Caco-2 (cell line): ENCODE data around the gene PCMTD2. TPM values are rescaled to one million over a fixed set of nuclear protein-coding genes. Genes with fewer than 3 reads are reported as not detected.
A peak's percentile ranks its signal among the peaks of the same experiment; 100 is the strongest.

Source experiments
- BruUV-seq: library from RNA; stranded (reverse); fragments of 400-500 nt; replicated peaks from 2 replicates; lab custom pipeline; 2021; lab: Mats Ljungman, UMichigan
- CTCF ChIA-PET: fragments of 300-600 bp; sonication (Branson Sonifier 250); formaldehyde crosslinking; loops from one replicate; lab custom pipeline; 2022; ENCODE audit warnings: antibody characterized with exemption; lab: Charles Lee
- POLR2A ChIA-PET: fragments of 300-600 bp; sonication (Branson Sonifier 250); formaldehyde crosslinking; loops from one replicate; lab custom pipeline; 2022; ENCODE audit warnings: antibody characterized with exemption; lab: Charles Lee
- DNase-seq, 2 experiments: peaks; one replicate each; pipeline versions ENCODE4 v3.0.0 to v3.0.0-alpha.2; 2020 to 2022
- H3K27me3 ChIP-seq: replicated peaks from 2 replicates; pipeline ENCODE4 v1.6.0; 2011; ENCODE audit warnings: low read length; ENCODE audit not compliant: control insufficient read depth, insufficient read depth
- H3K36me3 ChIP-seq: 2 replicates; pipeline ENCODE4 v1.5.1; 2011; ENCODE audit warnings: low read length; ENCODE audit not compliant: control insufficient read depth, insufficient read depth
- H3K4me1 ChIP-seq: fragments of 250-450 bp; sonication (Bioruptor Pico); 2 replicates; pipeline ENCODE4 v1.5.1; 2020; ENCODE audit warnings: mild to moderate bottlenecking
- H3K4me3 ChIP-seq: 2 replicates; pipeline ENCODE4 v1.5.1; 2011; ENCODE audit warnings: low read depth, mild to moderate bottlenecking, control low read depth, low read length
- H3K9me3 ChIP-seq: fragments of 250-450 bp; sonication (Bioruptor Pico); 2 replicates; pipeline ENCODE4 v1.5.1; 2020; ENCODE audit warnings: mild to moderate bottlenecking, moderate library complexity
- H3K27ac Mint-ChIP-seq: one replicate; pipeline ENCODE4 v1.8.0; 2022; ENCODE audit warnings: mixed read lengths; ENCODE audit not compliant: unreplicated experiment
- H3K27me3 Mint-ChIP-seq: one replicate; pipeline ENCODE4 v1.8.0; 2022; ENCODE audit warnings: mixed read lengths; ENCODE audit not compliant: insufficient read depth, unreplicated experiment
- H3K36me3 Mint-ChIP-seq: one replicate; pipeline ENCODE4 v1.8.0; 2022; ENCODE audit warnings: mild to moderate bottlenecking, mixed read lengths; ENCODE audit not compliant: insufficient read depth, unreplicated experiment
- H3K4me1 Mint-ChIP-seq: one replicate; pipeline ENCODE4 v1.8.0; 2022; ENCODE audit warnings: low read depth, mixed read lengths; ENCODE audit not compliant: unreplicated experiment
- H3K4me3 Mint-ChIP-seq: one replicate; pipeline ENCODE4 v1.8.0; 2022; ENCODE audit warnings: mild to moderate bottlenecking, moderate library complexity, mixed read lengths; ENCODE audit not compliant: unreplicated experiment
- H3K9me3 Mint-ChIP-seq: one replicate; pipeline ENCODE4 v1.8.0; 2022; ENCODE audit warnings: mixed read lengths; ENCODE audit not compliant: unreplicated experiment
- intact Hi-C: fragments of 100-400 bp; cut with micrococcal nuclease; formaldehyde crosslinking; loops from one replicate; pipeline ENCODE4 v1.10.0; 2022; ENCODE audit not compliant: unreplicated experiment
- total RNA-seq: library from RNA; stranded (reverse); gene quantifications from 2 replicates; pipeline ENCODE4 v1.2.3, GENCODE V29; 2022
- TF ChIP-seq, protein P1 (sequence below), 2 experiments: fragments of 200-600 bp in 1 of 2; IDR thresholded peaks; 1 replicate in 1 of 2; 2 replicates in 1 of 2; pipeline versions ENCODE4 v1.5.1 to v1.8.0; 2011 to 2022; ENCODE audit warnings: antibody characterized with exemption in 1 of 2, control low read depth in 1 of 2, inconsistent platforms in 1 of 2, low read depth in 1 of 2, low read length in 1 of 2, mild to moderate bottlenecking in 1 of 2, moderate library complexity in 1 of 2; ENCODE audit not compliant: insufficient read depth in 1 of 2, severe bottlenecking in 1 of 2, unreplicated experiment in 1 of 2

The PCMTD2 gene
- total RNA-seq, 1 experiment from 2014 or later = 101 TPM

DNA sequence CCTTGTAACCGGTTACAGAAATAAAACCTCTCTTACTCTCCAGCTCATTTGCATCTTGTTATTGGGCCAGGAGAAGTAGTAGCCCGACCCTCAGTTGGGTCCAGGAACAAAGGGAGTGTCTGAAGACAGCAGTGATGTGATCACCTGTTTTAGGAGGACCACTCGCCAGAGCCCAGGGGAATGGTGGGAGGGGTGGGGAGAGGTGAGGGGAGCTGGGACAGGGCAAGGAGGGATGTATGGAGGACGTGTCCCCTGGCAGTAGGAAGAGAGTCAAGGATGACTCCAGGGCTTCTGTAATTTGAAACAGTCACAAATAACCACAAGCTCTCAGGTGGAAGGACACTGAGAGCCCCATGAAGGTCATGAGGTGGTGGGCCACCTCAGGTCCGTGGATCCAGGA is 1.4 kb upstream of the PCMTD2 start:
- Mint-ChIP-seq H3K9me3 (no peaks in the 10 kb centered on the region), H3K4me3 (peak overlapping the region; percentile 95), H3K36me3 (peaks cover 15% of the 10 kb centered on the region), H3K4me1 (peaks cover 10% of the 10 kb centered on the region), H3K27ac (peak overlapping the region; percentile 24), H3K27me3 (peaks cover 3% of the 10 kb centered on the region)
- Histone ChIP-seq H3K36me3 (no peaks in the 10 kb centered on the region), H3K4me1 (peaks cover 6% of the 10 kb centered on the region; the same call in 1 of the 2 replicates), H3K4me3 (no peak overlapping the region), H3K9me3 (no peaks in the 10 kb centered on the region), H3K27me3 (no peaks in the 10 kb centered on the region)
- intact Hi-C loops = no loop called here
- ChIA-PET CTCF (no interaction called here), POLR2A (no interaction called here)
- BruUV-seq = no TSS peak
- DNase-seq = no peak
- TF ChIP-seq, protein P1, sequence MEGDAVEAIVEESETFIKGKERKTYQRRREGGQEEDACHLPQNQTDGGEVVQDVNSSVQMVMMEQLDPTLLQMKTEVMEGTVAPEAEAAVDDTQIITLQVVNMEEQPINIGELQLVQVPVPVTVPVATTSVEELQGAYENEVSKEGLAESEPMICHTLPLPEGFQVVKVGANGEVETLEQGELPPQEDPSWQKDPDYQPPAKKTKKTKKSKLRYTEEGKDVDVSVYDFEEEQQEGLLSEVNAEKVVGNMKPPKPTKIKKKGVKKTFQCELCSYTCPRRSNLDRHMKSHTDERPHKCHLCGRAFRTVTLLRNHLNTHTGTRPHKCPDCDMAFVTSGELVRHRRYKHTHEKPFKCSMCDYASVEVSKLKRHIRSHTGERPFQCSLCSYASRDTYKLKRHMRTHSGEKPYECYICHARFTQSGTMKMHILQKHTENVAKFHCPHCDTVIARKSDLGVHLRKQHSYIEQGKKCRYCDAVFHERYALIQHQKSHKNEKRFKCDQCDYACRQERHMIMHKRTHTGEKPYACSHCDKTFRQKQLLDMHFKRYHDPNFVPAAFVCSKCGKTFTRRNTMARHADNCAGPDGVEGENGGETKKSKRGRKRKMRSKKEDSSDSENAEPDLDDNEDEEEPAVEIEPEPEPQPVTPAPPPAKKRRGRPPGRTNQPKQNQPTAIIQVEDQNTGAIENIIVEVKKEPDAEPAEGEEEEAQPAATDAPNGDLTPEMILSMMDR (IDR thresholded peaks at IDR 0.05; ENCODE audit: insufficient read depth in 1 of 2, low read depth in 1 of 2, low read length in 1 of 2, severe bottlenecking in 1 of 2, unreplicated experiment in 1 of 2) = no peak

DNA sequence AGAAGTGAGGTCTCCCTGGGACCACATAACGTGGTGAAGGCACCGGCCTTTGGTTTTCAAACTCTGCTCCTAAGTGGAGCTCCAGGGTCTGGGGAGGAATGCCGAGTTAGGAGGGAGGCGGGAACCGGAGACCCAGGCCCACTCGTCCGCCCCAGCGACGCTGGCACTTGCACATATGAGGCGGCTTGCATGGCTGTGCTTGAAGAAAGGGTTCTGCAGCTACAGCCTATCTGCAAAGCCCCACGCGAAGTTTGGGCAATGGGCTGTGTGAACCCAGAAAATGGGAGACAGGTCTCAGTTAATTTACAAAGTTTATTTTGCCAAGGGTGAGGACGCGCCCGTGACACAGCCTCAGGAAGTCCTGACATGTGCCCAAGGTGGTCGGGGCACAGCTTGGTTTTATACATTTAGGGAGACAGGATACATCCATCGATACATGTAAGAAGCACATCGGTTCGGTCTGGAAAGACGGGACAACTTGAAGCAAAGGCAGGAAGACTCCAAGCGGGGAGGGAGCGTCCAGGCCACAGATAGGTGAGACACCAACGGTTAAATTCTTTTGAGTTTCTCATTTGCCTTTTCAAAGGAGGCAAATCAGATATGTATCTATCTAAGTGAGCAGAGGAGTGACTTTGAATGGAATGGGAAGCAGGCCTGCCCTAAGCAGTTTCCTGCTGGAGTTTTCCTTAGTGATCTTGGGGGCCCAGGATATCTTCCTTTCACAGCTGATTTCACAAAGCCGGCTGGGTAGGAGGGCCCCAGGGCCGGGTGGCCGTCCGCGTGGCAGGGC is 782 bp upstream of the PCMTD2 start:
- Mint-ChIP-seq H3K4me1 (peaks cover 10% of the 10 kb centered on the region), H3K27me3 (peaks cover 3% of the 10 kb centered on the region), H3K9me3 (no peaks in the 10 kb centered on the region), H3K36me3 (peaks cover 15% of the 10 kb centered on the region), H3K4me3 (peak overlapping the region; percentile 95), H3K27ac (peak overlapping the region; percentile 24)
- Histone ChIP-seq H3K36me3 (no peaks in the 10 kb centered on the region), H3K9me3 (no peaks in the 10 kb centered on the region), H3K4me1 (peaks cover 6% of the 10 kb centered on the region; the same call in 1 of the 2 replicates), H3K27me3 (no peaks in the 10 kb centered on the region), H3K4me3 (peak overlapping the region; percentile 80)
- ChIA-PET POLR2A (interaction anchor here (0.8 to 1.2 kb wide), 4 partner anchors 12 to 169 kb away, joined by 3 to 13 read pairs (median 4); no protein-coding TSS in a partner anchor), CTCF (interaction anchor here (1.2 to 1.5 kb wide), 2 partner anchors 15 to 31 kb away, joined by 5 to 9 read pairs; no protein-coding TSS in a partner anchor)
- no peak for DNase-seq
- intact Hi-C loops = no loop called here
- TSS peak; percentile 95 for BruUV-seq
- TF ChIP-seq, protein P1 (IDR thresholded peaks at IDR 0.05; ENCODE audit: insufficient read depth in 1 of 2, low read depth in 1 of 2, low read length in 1 of 2, severe bottlenecking in 1 of 2, unreplicated experiment in 1 of 2) = no peak

DNA sequence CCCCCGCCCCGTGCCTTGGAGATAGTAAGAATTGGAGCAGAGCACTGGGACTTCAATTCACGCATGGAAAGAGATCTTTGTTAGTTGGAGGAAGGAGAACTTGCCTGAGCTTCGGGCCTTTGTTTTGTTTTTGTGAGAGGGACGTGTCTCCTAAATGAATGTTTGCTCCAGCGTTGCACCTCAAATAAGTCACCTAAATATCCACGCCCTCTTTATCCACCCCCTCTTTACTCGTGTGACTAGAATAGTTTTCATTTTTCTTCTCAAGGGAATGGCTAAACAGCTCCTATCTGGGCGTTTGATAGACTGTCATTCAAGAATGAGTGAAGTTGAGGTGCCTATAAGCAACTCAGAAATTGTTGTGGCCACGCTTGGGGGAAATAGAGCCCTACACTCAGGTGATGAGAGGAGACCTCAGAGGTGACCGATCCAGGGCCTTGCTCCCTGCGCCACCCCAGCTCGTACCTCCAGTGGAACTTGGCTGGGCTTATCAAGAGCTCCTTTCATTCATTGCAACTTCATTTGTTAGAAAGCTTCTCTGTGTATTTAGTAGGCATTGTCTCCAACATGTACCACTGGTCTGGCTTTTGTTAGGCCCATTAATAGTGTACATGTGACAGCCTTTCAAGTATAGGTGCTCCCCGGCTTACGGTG is 861 bp downstream of the PCMTD2 start:
- BruUV-seq = TSS peak; percentile 32
- CTCF ChIA-PET = interaction anchor here (0.6 to 1.5 kb wide), 6 partner anchors 17 to 1414 kb away, joined by 3 to 9 read pairs (median 4); partner anchors contain the start of gene LKAAEAR1
- Mint-ChIP-seq H3K9me3 (no peaks in the 10 kb centered on the region), H3K27me3 (no peaks in the 10 kb centered on the region), H3K4me3 (peak overlapping the region; percentile 95), H3K27ac (peak overlapping the region; percentile 91), H3K4me1 (peaks cover 10% of the 10 kb centered on the region), H3K36me3 (peaks cover 27% of the 10 kb centered on the region)
- DNase-seq = no peak
- intact Hi-C loops = no loop called here
- H3K36me3 ChIP-seq = peaks cover 3% of the 10 kb centered on the region
- TF ChIP-seq, protein P1 (IDR thresholded peaks at IDR 0.05; ENCODE audit: insufficient read depth in 1 of 2, low read depth in 1 of 2, low read length in 1 of 2, severe bottlenecking in 1 of 2, unreplicated experiment in 1 of 2) = no peak
- peak overlapping the region; percentile 80 for H3K4me3 ChIP-seq
- H3K4me1 ChIP-seq = peaks cover 6% of the 10 kb centered on the region; the same call in 1 of the 2 replicates
- no peaks in the 10 kb centered on the region for H3K27me3 ChIP-seq
- H3K9me3 ChIP-seq = no peaks in the 10 kb centered on the region
- POLR2A ChIA-PET = interaction anchor here (0.6 to 1.2 kb wide), 2 partner anchors 14 to 287 kb away, joined by 3 to 13 read pairs; no protein-coding TSS in a partner anchor
